K562 (cell line): ENCODE measurements around the gene TRMU. TPM values are rescaled to one million over a fixed set of nuclear protein-coding genes. Genes with fewer than 3 reads are reported as not detected.

ENCODE experiments used
- ATAC-seq: fragments of 200-7000 bp; cut with Tn5 transposase; 3 replicates; pipeline ENCODE4 v1.9.1; 2020; ENCODE audit warnings: moderate library complexity
- BruUV-seq: library from RNA; stranded (reverse); fragments of 400-500 nt; replicated peaks from 2 replicates; lab custom pipeline; 2021; lab: Mats Ljungman, UMichigan
- CTCF ChIA-PET: fragments of 300-600 bp; formaldehyde crosslinking; extraction: SDS; loops from one replicate; lab custom pipeline; 2021; ENCODE audit warnings: low intra/inter-chr PET ratio; lab: Yijun Ruan, JAX
- POLR2A ChIA-PET: fragments of 300-600, 350-650 bp; sonication (Branson Sonifier 250); formaldehyde crosslinking; extraction: SDS; loops from one replicate; lab custom pipeline; 2021; ENCODE audit warnings: antibody characterized with exemption, inconsistent platforms; lab: Yijun Ruan, JAX
- DNase-seq, 4 experiments: peaks; one replicate each; pipeline versions ENCODE4 v3.0.0 to v3.0.0-alpha.2; 2011 to 2018; ENCODE audit warnings: low spot score in 3 of 4, mixed read lengths in 3 of 4; ENCODE audit errors: extremely low read depth in 1 of 4
- FAIRE-seq: peaks from 2 replicates; lab custom pipeline; 2011; peaks lifted over from hg19 to GRCh38; lab: Jason Lieb, UNC
- H2AFZ ChIP-seq: 2 replicates; pipeline ENCODE4 v1.6.0; 2011; ENCODE audit warnings: low read depth, low read length, control low read depth, inconsistent platforms
- H3K27ac ChIP-seq: fragments of 200-600 bp; 3 replicates; pipeline ENCODE4 v1.8.0; 2011; ENCODE audit warnings: low read depth, mild to moderate bottlenecking, control low read depth, inconsistent platforms, low read length, moderate library complexity, mixed read lengths; ENCODE audit errors: extremely low read depth
- H3K27me3 ChIP-seq, 2 experiments: fragments of 300-600 bp in 1 of 2; 2 replicates in 1 of 2; 3 replicates in 1 of 2; pipeline versions ENCODE4 v1.6.0 to v1.8.0; 2011; ENCODE audit warnings: inconsistent platforms in 2 of 2, low read length in 2 of 2, mild to moderate bottlenecking in 1 of 2, mixed read lengths in 1 of 2, moderate library complexity in 1 of 2; ENCODE audit not compliant: control insufficient read depth in 2 of 2, insufficient read depth in 2 of 2
- H3K36me3 ChIP-seq: fragments of 300-600 bp; 3 replicates; pipeline ENCODE4 v1.8.0; 2011; ENCODE audit warnings: mild to moderate bottlenecking, low read length, inconsistent platforms; ENCODE audit not compliant: control insufficient read depth, insufficient read depth
- H3K4me1 ChIP-seq, 2 experiments: fragments of 200-600 bp in 1 of 2; replicated peaks in 1 of 2; 2 replicates in 1 of 2; 3 replicates in 1 of 2; pipeline versions ENCODE4 v1.5.1 to v1.8.0; 2011; ENCODE audit warnings: inconsistent platforms in 2 of 2, low read length in 2 of 2, mild to moderate bottlenecking in 1 of 2, mixed read lengths in 1 of 2, moderate library complexity in 1 of 2; ENCODE audit not compliant: control insufficient read depth in 2 of 2, insufficient read depth in 2 of 2
- H3K4me2 ChIP-seq: 2 replicates; pipeline ENCODE4 v1.6.1; 2011; ENCODE audit warnings: low read length, control low read depth, inconsistent platforms, mixed read lengths; ENCODE audit not compliant: insufficient read depth
- H3K4me3 ChIP-seq: fragments of 200-600 bp; sonication (generic), shearing (Covaris generic); 2 replicates; pipeline ENCODE4 v1.5.1; 2016; ENCODE audit warnings: control low read depth, inconsistent platforms
- H3K79me2 ChIP-seq: fragments of 200-600 bp; 3 replicates; pipeline ENCODE4 v1.8.0; 2011; ENCODE audit warnings: low read length, inconsistent platforms; ENCODE audit not compliant: control insufficient read depth, insufficient read depth
- H3K9ac ChIP-seq, 2 experiments: 2 replicates each; pipeline versions ENCODE4 v1.6.0 to v1.6.1; 2011; ENCODE audit warnings: low read depth in 2 of 2, low read length in 2 of 2, control low read depth in 1 of 2, inconsistent platforms in 1 of 2, mild to moderate bottlenecking in 1 of 2, mixed read lengths in 1 of 2; ENCODE audit not compliant: insufficient read depth in 1 of 2
- H3K9me1 ChIP-seq: one replicate; pipeline ENCODE4 v1.6.0; 2011; ENCODE audit warnings: inconsistent platforms, mild to moderate bottlenecking, low read length, moderate library complexity; ENCODE audit not compliant: control insufficient read depth, insufficient read depth
- H3K9me3 ChIP-seq: replicated peaks from 2 replicates; pipeline ENCODE4 v1.5.1; 2011; ENCODE audit warnings: low read depth, low read length, inconsistent platforms; ENCODE audit not compliant: control insufficient read depth, insufficient read depth
- H4K20me1 ChIP-seq: replicated peaks from 2 replicates; pipeline ENCODE4 v1.6.1; 2011; ENCODE audit warnings: low read length, inconsistent platforms, mixed read lengths; ENCODE audit not compliant: control insufficient read depth, insufficient read depth
- CC2D1A ChIP-seq: fragments of 450-650 bp; IDR thresholded peaks from 2 replicates; pipeline ENCODE4 v1.6.1; 2017; ENCODE audit warnings: mild to moderate bottlenecking
- DEAF1 ChIP-seq: fragments of 450-650 bp; formaldehyde crosslinking; IDR thresholded peaks from 2 replicates; pipeline ENCODE4 v1.4.0; 2020; ENCODE audit warnings: mild to moderate bottlenecking, moderate library complexity
- FUS ChIP-seq: fragments of 200-400 bp; formaldehyde crosslinking; optimal IDR thresholded peaks from 2 replicates; pipeline ENCODE3; 2017; ENCODE audit warnings: low read depth, low read length
- LEF1 ChIP-seq: fragments of 450-650 bp; IDR thresholded peaks from 2 replicates; pipeline ENCODE4 v1.6.1; 2016; ENCODE audit warnings: mild to moderate bottlenecking
- MAX ChIP-seq: sonication (generic); formaldehyde crosslinking; IDR thresholded peaks from 2 replicates; pipeline ENCODE4 v1.9.0; 2022; ENCODE audit warnings: mild to moderate bottlenecking, missing genetic modification reagents
- MECOM ChIP-seq: fragments of 250-450 bp; sonication (Bioruptor Pico); IDR thresholded peaks from 2 replicates; pipeline ENCODE4 v1.8.0; 2022; ENCODE audit warnings: inconsistent platforms
- MEF2A ChIP-seq: IDR thresholded peaks from 2 replicates; pipeline ENCODE4 v1.6.1; 2011; ENCODE audit warnings: low read depth, mild to moderate bottlenecking, low read length, moderate library complexity; ENCODE audit not compliant: control insufficient read depth
- STAT6 ChIP-seq: sonication (generic); formaldehyde crosslinking; IDR thresholded peaks from 2 replicates; pipeline ENCODE4 v1.8.1; 2023; ENCODE audit warnings: mild to moderate bottlenecking, missing genetic modification reagents
- TCF7L2 ChIP-seq: fragments of 150-350 bp; IDR thresholded peaks from 2 replicates; pipeline ENCODE4 v1.6.1; 2016; ENCODE audit warnings: low read depth, mild to moderate bottlenecking, low read length, moderate library complexity
- ZNF146 ChIP-seq: IDR thresholded peaks from one replicate; pipeline ENCODE4 v1.6.1; 2018; ENCODE audit warnings: missing compliant biosample characterization; ENCODE audit not compliant: unreplicated experiment
- ZNF592 ChIP-seq: fragments of 450-650 bp; IDR thresholded peaks from 2 replicates; pipeline ENCODE4 v1.6.1; 2017; ENCODE audit warnings: antibody characterized with exemption, mild to moderate bottlenecking
- ZNF785 ChIP-seq: fragments of 250-450 bp; sonication (Bioruptor Pico); IDR thresholded peaks from 2 replicates; pipeline ENCODE4 v1.4.0; 2020; ENCODE audit warnings: mild to moderate bottlenecking
- WGBS: fragments of 100-300 bp; shearing (Covaris generic); methylation state at CpG from one replicate; pipeline ENCODE4 v1.1.6; 2016; ENCODE audit warnings: low coverage, mixed read lengths; ENCODE audit not compliant: insufficient coverage; ENCODE audit errors: missing lambda C conversion rate; 5-methylcytosine and 5-hydroxymethylcytosine counted together
- in situ Hi-C: fragments of 300-500 bp; cut with MboI; formaldehyde crosslinking; loops from 4 replicates; pipeline ENCODE4 v1.15.0; 2018; ENCODE audit warnings: inconsistent platforms, mixed read lengths
- intact Hi-C: fragments of 100-400 bp; cut with micrococcal nuclease; formaldehyde crosslinking; loops from 2 replicates; pipeline ENCODE4 v1.14.2; 2022
- polyA plus RNA-seq, 8 experiments: library from polyadenylated mRNA; depleted of rRNA in 4 of 8; stranded (reverse) in 5 of 8; unstranded in 3 of 8; fragments of >200 nt; fragmentation: Nextera tagmentation in 2 of 8; fragmentation: Illumina TruSeq in 1 of 8; extraction: Ambion mirVana in 2 of 8; extraction: Trizol in 1 of 8; gene quantifications; 2 replicates each; pipeline versions ENCODE4 v1.2.1 to v1.2.3, GENCODE V29; 2011 to 2014; ENCODE audit warnings: inconsistent platforms in 1 of 8, missing spikeins in 1 of 8
- total RNA-seq, 7 experiments: library from RNA; depleted of rRNA in 6 of 7; stranded (reverse); fragments of >200 nt in 6 of 7; fragmentation: Illumina TruSeq in 2 of 7; extraction: Trizol in 2 of 7; gene quantifications; 2 replicates each; pipeline versions ENCODE4 v1.2.1 to v1.2.3, GENCODE V29; 2011 to 2021; ENCODE audit warnings: low replicate concordance in 1 of 7

Gene TRMU
- total and polyA plus RNA-seq, 9 of the 15 experiments (the other 6 are each of a cell fraction or from before 2014, with no cell fraction given), result 2.3 to 49.9 (median 35.3) TPM

- TF ChIP-seq DEAF1 (CRISPR knock-in tag), result no peak
- TF ChIP-seq CC2D1A, result no peak
- TF ChIP-seq ZNF592, result no peak
- no peak for TF ChIP-seq LEF1
- no peak for TF ChIP-seq MEF2A
Observed at GRCh38 chr22:46292173-46292572, 43.3 kb upstream of the TRMU start (continued).

- CTCF ChIA-PET, result no interaction called here
- intact Hi-C loops, result no loop called here
- in situ Hi-C loops, result no loop called here
- no peak for TF ChIP-seq MAX (CRISPR knock-in tag)
- TF ChIP-seq ZNF146 (CRISPR knock-in tag), result no peak
- no peak for TF ChIP-seq FUS
- TF ChIP-seq TCF7L2, result no peak
- TF ChIP-seq MECOM, result no peak
- no peak for TF ChIP-seq ZNF785 (CRISPR knock-in tag)
- TF ChIP-seq STAT6 (CRISPR knock-in tag), result no peak
Observed at GRCh38 chr22:46292732-46293131, 42.8 kb upstream of the TRMU start.

More at GRCh38 chr22:46292732-46293131, 42.8 kb upstream of the TRMU start:
- Histone ChIP-seq H3K27me3 (no peaks in the 10 kb centered on the region), H3K4me1 (peaks cover 2 to 32% of the 10 kb centered on the region in 2 experiments; a peak in 3 of 5 replicates), H3K4me2 (no peak overlapping the region), H3K36me3 (peaks cover 14% of the 10 kb centered on the region; the same call in 2 of the 3 replicates), H3K27ac (no peak overlapping the region), H3K9ac (peak overlapping the region in 1 of 2 experiments; percentile 45; a peak in 2 of 4 replicates), H2AFZ (no peak overlapping the region), H3K9me3 (no peaks in the 10 kb centered on the region), H4K20me1 (no peaks in the 10 kb centered on the region), H3K9me1 (no peaks in the 10 kb centered on the region), H3K79me2 (peaks cover 9% of the 10 kb centered on the region), H3K4me3 (no peak overlapping the region)
- 92% methylated on average over 10 of the region's 14 CpGs for WGBS
- DNase-seq (no peak), ATAC-seq (no peak), FAIRE-seq (no peak)
- no TSS peak for BruUV-seq
- POLR2A ChIA-PET, result no interaction called here
